ENCODE results near the gene LMO3.

LMO3 gene

DNA sequence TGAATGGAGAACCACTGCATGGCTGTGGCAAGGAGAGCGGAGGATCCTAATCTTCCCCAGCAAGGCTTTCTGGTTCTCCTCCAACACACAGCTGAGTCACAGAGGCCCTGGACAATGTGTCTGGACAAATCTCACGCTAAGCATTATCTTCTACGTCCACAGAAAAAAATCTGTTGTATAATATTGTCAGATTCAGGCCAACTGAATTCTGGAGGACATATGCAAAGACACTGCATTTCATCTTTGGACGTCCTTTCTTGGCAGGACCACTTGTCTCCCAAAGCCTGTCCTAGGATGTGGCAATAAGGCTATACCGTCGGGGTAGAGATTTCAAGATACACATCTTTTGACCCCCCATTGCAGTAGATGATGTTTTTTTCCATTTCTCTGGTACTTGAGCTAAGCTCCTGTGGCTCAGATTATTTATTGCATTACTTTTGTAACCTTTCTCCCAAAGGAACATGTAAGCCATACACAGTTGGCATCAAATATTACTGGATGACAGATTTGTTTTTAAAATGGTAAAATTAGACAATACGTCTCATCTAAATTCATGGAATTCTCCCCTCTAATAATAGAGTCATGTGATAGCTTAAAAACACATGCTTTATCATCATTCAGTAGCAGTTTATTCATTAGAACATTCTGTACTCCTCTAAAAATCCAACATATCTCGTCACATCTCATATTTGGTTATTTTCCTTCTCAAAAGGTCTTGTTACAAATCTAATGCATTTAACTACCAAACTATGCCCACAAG is 19.4 kb downstream of the LMO3 start:
- H3K27me3 ChIP-seq (ENCODE audit: insufficient read depth, low read depth), result no peaks in the 10 kb centered on the region
- H2AFZ ChIP-seq (ENCODE audit: low read depth), result no peak overlapping the region
- no peak overlapping the region for H3K9ac ChIP-seq
- H4K20me1 ChIP-seq (ENCODE audit: insufficient read depth), result no peaks in the 10 kb centered on the region
- no peaks in the 10 kb centered on the region for H3K79me2 ChIP-seq (ENCODE audit: insufficient read depth, low read depth)
- no peaks in the 10 kb centered on the region for H3K4me1 ChIP-seq (ENCODE audit: low read depth, poor library complexity, severe bottlenecking)
- no peaks in the 10 kb centered on the region for H3K36me3 ChIP-seq (ENCODE audit: insufficient read depth)
- no peak overlapping the region for H3K27ac ChIP-seq
- no peak overlapping the region for H3K4me2 ChIP-seq
- TF ChIP-seq, protein P1, sequence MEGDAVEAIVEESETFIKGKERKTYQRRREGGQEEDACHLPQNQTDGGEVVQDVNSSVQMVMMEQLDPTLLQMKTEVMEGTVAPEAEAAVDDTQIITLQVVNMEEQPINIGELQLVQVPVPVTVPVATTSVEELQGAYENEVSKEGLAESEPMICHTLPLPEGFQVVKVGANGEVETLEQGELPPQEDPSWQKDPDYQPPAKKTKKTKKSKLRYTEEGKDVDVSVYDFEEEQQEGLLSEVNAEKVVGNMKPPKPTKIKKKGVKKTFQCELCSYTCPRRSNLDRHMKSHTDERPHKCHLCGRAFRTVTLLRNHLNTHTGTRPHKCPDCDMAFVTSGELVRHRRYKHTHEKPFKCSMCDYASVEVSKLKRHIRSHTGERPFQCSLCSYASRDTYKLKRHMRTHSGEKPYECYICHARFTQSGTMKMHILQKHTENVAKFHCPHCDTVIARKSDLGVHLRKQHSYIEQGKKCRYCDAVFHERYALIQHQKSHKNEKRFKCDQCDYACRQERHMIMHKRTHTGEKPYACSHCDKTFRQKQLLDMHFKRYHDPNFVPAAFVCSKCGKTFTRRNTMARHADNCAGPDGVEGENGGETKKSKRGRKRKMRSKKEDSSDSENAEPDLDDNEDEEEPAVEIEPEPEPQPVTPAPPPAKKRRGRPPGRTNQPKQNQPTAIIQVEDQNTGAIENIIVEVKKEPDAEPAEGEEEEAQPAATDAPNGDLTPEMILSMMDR (conservative IDR thresholded peaks at IDR 0.05; ENCODE audit: low read depth, low read length), result no peak
- no peak overlapping the region for H3K4me3 ChIP-seq (IDR thresholded peaks at IDR 0.05; ENCODE audit: insufficient read depth, low read depth, low read length)

DNA sequence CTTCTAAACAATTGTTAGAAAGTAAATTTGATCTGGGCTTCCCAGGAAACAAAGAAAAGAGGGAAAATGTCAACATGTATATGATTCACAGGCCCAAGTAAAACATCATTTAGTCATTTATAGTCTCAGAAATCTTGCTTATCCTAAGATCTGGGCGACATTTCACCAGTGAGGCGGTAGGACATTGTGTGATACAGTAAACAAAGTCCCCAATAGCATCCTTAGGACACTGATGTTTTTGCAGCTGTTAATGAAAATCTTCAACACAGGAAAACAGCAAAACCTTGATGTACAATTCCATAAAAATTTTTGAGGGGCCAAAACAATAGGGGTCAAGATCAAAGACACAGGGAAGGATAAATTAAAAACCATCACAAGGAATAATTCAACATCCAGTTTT is 20.2 kb downstream of the LMO3 start:
- Histone ChIP-seq H3K4me3 (IDR thresholded peaks at IDR 0.05; ENCODE audit: insufficient read depth, low read depth, low read length) (no peak overlapping the region), H2AFZ (ENCODE audit: low read depth) (no peak overlapping the region), H3K36me3 (ENCODE audit: insufficient read depth) (no peaks in the 10 kb centered on the region), H4K20me1 (ENCODE audit: insufficient read depth) (no peaks in the 10 kb centered on the region), H3K4me1 (ENCODE audit: low read depth, poor library complexity, severe bottlenecking) (no peaks in the 10 kb centered on the region), H3K27me3 (ENCODE audit: insufficient read depth, low read depth) (no peaks in the 10 kb centered on the region), H3K4me2 (no peak overlapping the region), H3K9ac (no peak overlapping the region), H3K27ac (no peak overlapping the region), H3K79me2 (ENCODE audit: insufficient read depth, low read depth) (no peaks in the 10 kb centered on the region)
- TF ChIP-seq, protein P1 (conservative IDR thresholded peaks at IDR 0.05; ENCODE audit: low read depth, low read length), result no peak

DNA sequence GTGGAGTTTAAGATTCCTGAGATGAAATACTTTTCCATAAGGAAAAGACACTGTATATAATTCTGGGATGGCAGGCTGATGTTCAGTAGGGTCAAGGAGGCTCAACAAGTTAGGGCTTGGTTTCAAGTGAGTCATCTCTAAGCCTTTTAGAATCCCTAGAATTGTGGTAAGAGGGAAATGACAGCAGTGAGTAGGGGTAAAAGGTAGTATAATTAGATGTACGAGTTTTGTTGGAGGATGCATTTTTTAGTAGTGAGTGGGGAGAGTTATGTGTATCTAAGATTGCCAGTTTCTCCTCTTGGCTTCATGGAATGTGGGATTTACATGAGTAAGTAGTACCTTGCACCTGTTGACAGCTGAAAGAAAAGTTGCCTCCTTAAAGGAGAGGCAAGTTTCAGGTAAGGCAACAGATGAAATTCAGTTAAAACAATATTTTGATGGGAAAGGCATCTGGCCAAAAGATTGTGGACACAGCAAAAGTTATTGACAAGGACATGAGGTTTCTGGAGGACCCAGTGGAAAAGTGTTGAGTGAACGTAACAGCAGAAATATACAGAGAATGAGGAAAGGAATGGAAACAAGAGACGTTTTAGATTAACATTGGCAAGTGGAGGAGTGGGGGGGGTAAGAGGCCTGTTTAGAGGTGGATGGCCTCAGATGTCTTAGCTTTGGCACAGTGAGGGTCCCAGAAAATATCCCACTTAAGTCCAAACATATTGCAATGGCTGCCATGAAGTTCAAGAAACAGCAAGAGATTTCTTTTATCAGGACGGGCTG is 21.8 kb downstream of the LMO3 start:
- no peaks in the 10 kb centered on the region for H3K36me3 ChIP-seq (ENCODE audit: insufficient read depth)
- no peaks in the 10 kb centered on the region for H4K20me1 ChIP-seq (ENCODE audit: insufficient read depth)
- TF ChIP-seq, protein P1 (conservative IDR thresholded peaks at IDR 0.05; ENCODE audit: low read depth, low read length), result no peak
- no peak overlapping the region for H3K4me2 ChIP-seq
- no peaks in the 10 kb centered on the region for H3K27me3 ChIP-seq (ENCODE audit: insufficient read depth, low read depth)
- H3K4me3 ChIP-seq (IDR thresholded peaks at IDR 0.05; ENCODE audit: insufficient read depth, low read depth, low read length), result no peak overlapping the region
- H3K4me1 ChIP-seq (ENCODE audit: low read depth, poor library complexity, severe bottlenecking), result no peaks in the 10 kb centered on the region
- no peaks in the 10 kb centered on the region for H3K79me2 ChIP-seq (ENCODE audit: insufficient read depth, low read depth)
- H3K9ac ChIP-seq, result no peak overlapping the region
- H2AFZ ChIP-seq (ENCODE audit: low read depth), result no peak overlapping the region
- no peak overlapping the region for H3K27ac ChIP-seq

DNA sequence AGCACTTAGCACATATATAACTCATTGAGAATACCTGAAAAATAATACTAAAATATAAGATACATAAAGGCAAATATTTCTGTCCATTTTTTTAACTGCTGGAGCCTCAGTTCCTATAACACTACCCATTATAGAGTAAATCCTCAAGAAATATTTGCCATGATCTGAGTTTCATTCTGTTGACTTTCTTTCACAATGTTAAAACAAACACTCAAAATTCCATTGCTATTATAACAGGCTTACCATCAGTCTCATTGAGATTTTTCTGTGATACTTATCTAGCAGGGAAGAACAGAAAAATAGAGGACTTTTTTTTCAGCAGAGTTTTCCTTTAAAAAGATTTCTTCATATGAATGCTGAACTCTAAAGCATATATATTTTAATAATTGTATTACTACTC is 24.5 kb downstream of the LMO3 start:
- Histone ChIP-seq H4K20me1 (ENCODE audit: insufficient read depth) (no peaks in the 10 kb centered on the region), H3K4me2 (no peak overlapping the region), H3K27me3 (ENCODE audit: insufficient read depth, low read depth) (no peaks in the 10 kb centered on the region), H3K36me3 (ENCODE audit: insufficient read depth) (no peaks in the 10 kb centered on the region), H3K4me1 (ENCODE audit: low read depth, poor library complexity, severe bottlenecking) (no peaks in the 10 kb centered on the region), H3K9ac (no peak overlapping the region), H3K27ac (no peak overlapping the region), H3K79me2 (ENCODE audit: insufficient read depth, low read depth) (no peaks in the 10 kb centered on the region), H3K4me3 (IDR thresholded peaks at IDR 0.05; ENCODE audit: insufficient read depth, low read depth, low read length) (no peak overlapping the region), H2AFZ (ENCODE audit: low read depth) (no peak overlapping the region)
- TF ChIP-seq, protein P1 (conservative IDR thresholded peaks at IDR 0.05; ENCODE audit: low read depth, low read length), result no peak

Data from KMS-11 (cell line).